MG63 (cell line): Measurements from ENCODE around the gene ARF6. TPM values are rescaled to one million over a fixed set of nuclear protein-coding genes. Genes with fewer than 3 reads are reported as not detected.
"Not testable (repeated sequence)": the region's sequence is repeated elsewhere in the genome, so short reads cannot be mapped to it uniquely, and the experiment has no call there.

Source experiments
- DNase-seq: peaks from one replicate; pipeline ENCODE4 v3.0.0-alpha.2; 2020
- H3K27me3 ChIP-seq: fragments of 250-450 bp; sonication (Bioruptor Pico); 2 replicates; pipeline ENCODE4 v1.5.1; 2020; ENCODE audit warnings: mild to moderate bottlenecking, moderate library complexity
- H3K36me3 ChIP-seq: fragments of 250-450 bp; sonication (Bioruptor Pico); 2 replicates; pipeline ENCODE4 v1.5.1; 2020; ENCODE audit warnings: mild to moderate bottlenecking, moderate library complexity
- H3K4me3 ChIP-seq: fragments of 250-450 bp; sonication (Bioruptor Pico); 2 replicates; pipeline ENCODE4 v1.5.1; 2020; ENCODE audit warnings: mild to moderate bottlenecking, moderate library complexity
- H3K9me3 ChIP-seq: fragments of 250-450 bp; sonication (Bioruptor Pico); 2 replicates; pipeline ENCODE4 v1.5.1; 2020; ENCODE audit warnings: mild to moderate bottlenecking, moderate library complexity
- total RNA-seq: library from RNA; depleted of rRNA; stranded (reverse); fragments of >200 nt; shearing (Covaris generic); gene quantifications from 2 replicates; pipeline ENCODE4 v1.2.3, GENCODE V29; 2014; ENCODE audit warnings: low replicate concordance

Gene ARF6
- total RNA-seq, 1 experiment from 2014 or later: 24.1 TPM

DNA sequence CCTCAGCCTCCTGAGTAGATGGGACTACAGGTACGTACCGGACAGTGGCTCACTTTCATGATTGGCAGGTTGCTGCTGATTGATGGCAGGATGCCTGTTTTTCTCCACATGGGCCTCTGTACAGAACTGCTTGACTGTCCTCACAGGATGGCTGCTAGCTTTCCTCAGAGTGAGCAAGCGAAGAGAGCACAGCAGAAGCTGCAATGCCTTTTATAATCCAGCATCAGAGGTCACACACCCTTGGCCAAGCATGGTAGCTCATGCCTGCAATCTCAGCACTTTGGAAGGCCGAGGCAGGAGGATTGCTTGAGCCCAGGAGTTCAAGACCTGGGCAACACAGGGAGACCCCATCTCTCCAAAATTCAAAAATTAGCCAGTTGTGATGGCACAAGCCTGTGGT is 31.0 kb downstream of the ARF6 start:
- H3K36me3 ChIP-seq: no peaks in the 10 kb centered on the region
- H3K27me3 ChIP-seq: no peaks in the 10 kb centered on the region
- no peak for DNase-seq
- H3K4me3 ChIP-seq: no peak overlapping the region
- no peaks in the 10 kb centered on the region for H3K9me3 ChIP-seq

DNA sequence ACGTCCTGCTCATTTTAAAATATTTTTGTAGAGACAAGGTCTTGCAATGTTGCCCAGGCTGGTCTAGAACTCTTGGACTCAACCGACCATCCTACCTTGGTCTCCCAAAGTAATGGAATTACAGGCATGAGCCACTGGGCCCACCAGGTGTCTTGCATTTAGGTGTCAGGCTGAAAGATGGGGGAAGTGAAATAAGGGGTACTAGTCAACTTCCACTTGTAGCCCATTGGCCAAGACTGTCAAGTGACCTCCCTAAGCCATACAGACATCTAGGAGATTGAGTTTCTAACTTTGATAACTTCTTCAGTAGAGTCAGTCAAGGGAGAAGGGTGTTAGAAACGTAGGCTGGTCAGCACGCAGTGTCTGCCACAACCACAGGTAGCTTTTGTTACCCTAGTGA is 32.0 kb downstream of the ARF6 start:
- H3K36me3 ChIP-seq: no peaks in the 10 kb centered on the region
- H3K27me3 ChIP-seq: no peaks in the 10 kb centered on the region
- no peak overlapping the region for H3K4me3 ChIP-seq
- DNase-seq: no peak
- no peaks in the 10 kb centered on the region for H3K9me3 ChIP-seq

DNA sequence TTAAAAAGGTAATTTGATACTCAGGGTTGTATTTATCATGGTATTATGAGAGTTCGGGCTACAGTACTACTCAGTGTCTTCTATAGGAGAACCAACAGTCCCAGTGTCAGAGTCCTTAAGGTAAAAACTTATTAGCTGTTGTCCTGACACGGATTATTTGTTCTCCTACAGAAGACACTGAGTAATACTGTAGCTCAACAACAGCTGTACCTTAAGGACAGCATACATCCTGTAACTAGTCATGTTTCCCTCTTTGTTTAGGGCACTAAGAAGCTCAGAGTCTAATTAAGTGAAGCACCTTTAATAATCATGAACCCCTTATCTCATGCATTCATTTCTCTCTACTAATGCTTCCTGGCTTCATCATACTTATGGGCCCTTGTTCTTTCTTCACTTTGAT is 33.9 kb downstream of the ARF6 start:
- H3K36me3 ChIP-seq: no peaks in the 10 kb centered on the region
- no peaks in the 10 kb centered on the region for H3K27me3 ChIP-seq
- no peak overlapping the region for H3K4me3 ChIP-seq
- no peaks in the 10 kb centered on the region for H3K9me3 ChIP-seq
- no peak for DNase-seq

DNA sequence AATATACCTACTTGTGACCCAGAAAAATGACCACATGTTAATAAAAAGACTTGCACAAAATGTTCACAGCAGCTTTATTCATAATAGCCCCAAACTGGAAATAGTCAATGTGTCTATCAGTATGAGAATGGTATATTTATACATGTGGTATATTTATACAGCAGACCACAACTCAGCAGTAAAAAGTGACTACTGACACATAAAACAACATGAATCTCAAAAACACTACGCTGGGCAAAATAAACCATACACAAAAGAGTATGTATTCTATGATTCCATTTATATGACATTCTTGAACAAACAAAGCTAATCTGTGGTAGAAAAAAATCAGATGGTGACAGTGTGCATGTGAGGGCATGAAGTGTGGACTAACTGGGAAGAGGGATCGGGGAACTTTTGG is 35.1 kb downstream of the ARF6 start:
- no peaks in the 10 kb centered on the region for H3K9me3 ChIP-seq
- H3K4me3 ChIP-seq: no peak overlapping the region
- no peak for DNase-seq
- H3K27me3 ChIP-seq: no peaks in the 10 kb centered on the region
- no peaks in the 10 kb centered on the region for H3K36me3 ChIP-seq

DNA sequence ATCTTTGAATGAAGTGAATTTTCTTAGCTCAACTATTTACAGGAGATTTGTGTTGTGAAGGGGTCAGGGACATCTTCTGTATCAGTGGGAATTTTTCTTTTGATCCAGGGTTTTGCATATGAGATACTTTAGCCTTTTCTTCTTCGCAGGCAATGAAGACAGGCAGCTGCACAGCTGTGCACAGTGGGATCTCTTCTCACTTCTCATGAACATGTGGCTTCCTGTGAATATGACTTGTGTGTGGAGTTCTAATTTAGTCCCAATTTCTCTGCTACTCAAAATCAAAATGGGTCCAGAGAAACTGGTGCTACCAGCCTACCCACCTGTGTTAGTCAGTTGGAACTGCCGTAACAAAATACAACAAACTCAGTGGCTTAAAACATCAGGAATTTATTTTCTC is 37.8 kb downstream of the ARF6 start:
- no peaks in the 10 kb centered on the region for H3K27me3 ChIP-seq
- no peak overlapping the region for H3K4me3 ChIP-seq
- no peaks in the 10 kb centered on the region for H3K9me3 ChIP-seq
- H3K36me3 ChIP-seq: no peaks in the 10 kb centered on the region
- DNase-seq: no peak

DNA sequence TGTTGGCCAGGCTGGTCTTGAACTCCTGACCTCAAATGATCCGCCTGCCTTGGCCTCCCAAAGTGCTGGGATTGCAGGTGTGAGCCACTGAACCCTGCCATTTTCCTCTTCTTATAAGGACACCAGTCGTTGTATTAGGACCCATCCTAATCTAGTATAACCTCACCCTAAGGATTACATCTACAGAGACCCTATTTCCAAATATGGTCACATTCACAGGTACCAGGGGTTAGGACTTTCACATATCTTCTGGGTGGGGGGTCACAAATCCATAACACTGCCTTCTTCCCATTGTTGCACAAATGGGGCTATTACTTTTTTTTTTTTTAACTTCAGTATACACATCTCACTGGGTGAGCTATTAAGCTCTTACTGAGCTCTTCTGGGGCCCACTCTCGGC is 38.6 kb downstream of the ARF6 start:
- Histone ChIP-seq H3K27me3 (no peaks in the 10 kb centered on the region), H3K36me3 (no peaks in the 10 kb centered on the region), H3K9me3 (no peaks in the 10 kb centered on the region), H3K4me3 (no peak overlapping the region)
- no peak for DNase-seq

DNA sequence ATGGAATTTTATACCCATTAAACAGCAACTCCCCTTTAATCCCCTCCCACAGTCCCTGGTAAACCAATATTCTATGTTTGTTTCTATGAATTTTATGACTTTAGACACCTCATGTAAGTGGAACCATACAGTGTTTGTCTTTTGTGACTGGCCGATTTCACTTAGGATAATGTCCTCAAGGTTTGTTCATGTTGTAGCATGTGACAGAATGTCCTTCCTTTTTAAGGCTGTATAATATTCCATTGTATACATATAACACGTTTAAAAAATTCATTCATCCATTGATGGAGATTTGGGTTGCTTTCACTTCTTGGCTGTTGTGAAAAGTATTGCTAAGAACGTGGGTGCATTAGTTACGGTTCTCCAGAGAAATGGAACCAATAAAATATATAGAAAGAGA is 40.2 kb downstream of the ARF6 start:
- Histone ChIP-seq H3K4me3 (no peak overlapping the region), H3K27me3 (no peaks in the 10 kb centered on the region), H3K36me3 (no peaks in the 10 kb centered on the region), H3K9me3 (no peaks in the 10 kb centered on the region)
- DNase-seq: no peak

DNA sequence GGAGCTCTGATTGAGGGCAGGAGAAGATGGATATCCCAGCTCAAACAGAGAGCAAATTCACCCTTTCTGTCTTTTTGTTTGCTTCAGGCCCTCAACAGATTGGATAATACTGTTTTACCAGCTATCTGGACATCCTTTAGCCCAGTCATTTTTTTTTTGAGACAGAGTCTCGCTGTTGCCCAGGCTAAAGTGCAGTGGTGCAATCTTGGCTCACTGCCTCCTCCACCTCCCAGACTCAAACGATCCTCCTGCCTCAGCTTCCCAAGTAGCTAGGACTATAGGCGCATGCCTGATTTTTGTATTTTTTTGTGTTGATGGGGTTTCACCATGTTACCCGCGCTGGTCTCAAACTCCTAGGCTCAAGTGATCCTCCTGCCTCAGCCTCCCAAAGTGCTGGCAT is 40.8 kb downstream of the ARF6 start:
- H3K9me3 ChIP-seq: no peaks in the 10 kb centered on the region
- no peak overlapping the region for H3K4me3 ChIP-seq
- no peaks in the 10 kb centered on the region for H3K27me3 ChIP-seq
- H3K36me3 ChIP-seq: no peaks in the 10 kb centered on the region
- DNase-seq: no peak

DNA sequence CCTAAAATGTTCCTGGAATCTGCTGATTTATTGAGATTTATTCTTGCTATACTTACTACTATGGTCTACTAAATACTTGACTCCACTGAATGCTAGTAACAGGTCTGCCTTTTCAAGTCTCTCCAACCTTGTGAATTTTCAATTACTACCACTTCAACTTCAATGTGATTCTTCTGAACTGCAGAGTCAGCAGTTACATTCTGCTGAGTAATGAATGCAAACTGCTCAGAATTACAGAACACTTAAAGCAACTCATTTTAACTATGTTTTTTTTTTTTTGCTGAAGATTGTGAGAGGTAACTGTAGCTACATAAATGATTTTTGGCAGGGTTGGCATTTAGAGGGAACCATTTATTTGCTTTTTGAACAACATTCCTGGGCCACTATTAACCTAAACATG is 41.8 kb downstream of the ARF6 start:
- no peaks in the 10 kb centered on the region for H3K27me3 ChIP-seq
- no peaks in the 10 kb centered on the region for H3K9me3 ChIP-seq
- no peak for DNase-seq
- no peak overlapping the region for H3K4me3 ChIP-seq
- no peaks in the 10 kb centered on the region for H3K36me3 ChIP-seq

DNA sequence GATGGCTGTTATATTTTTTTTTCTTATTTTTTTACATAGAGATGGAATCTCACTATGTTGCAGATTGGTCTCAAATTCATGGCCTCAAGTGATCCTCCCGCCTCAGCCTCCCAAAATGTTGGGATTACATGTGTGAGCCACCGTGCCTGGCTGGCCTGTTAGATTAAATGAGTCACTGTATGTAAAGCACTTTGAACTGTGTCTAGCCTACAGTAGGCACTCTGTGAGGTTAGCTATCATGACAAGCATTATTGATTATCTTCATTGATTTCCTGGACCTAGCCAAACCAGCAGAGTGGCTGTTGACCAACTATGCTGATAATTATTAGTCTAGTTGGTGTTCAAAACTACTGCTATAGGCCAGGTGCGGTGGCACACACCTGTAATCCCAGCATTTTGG is 42.6 kb downstream of the ARF6 start:
- H3K27me3 ChIP-seq: no peaks in the 10 kb centered on the region
- H3K9me3 ChIP-seq: no peaks in the 10 kb centered on the region
- H3K36me3 ChIP-seq: no peaks in the 10 kb centered on the region
- no peak overlapping the region for H3K4me3 ChIP-seq
- no peak for DNase-seq

DNA sequence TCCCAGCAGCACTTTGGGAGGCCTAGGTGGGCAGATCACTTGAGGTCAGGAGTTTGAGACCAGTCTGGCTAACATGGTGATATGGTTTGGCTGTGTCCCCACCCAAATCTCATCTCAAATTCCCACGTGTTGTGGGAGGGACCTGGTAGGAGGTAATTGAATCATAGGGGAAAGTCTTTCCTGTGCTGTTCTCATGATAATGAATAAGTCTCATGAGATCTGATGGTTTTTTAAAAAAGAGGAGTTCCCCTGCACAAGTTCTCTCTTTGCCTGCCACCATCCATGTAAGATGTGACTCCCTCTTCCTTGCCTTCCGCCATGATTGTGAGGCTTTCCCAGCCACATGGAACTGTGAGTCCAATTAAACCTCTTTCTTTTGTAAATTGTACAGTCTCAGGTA is 43.4 kb downstream of the ARF6 start:
- H3K36me3 ChIP-seq, H3K4me3 ChIP-seq, DNase-seq, H3K27me3 ChIP-seq, H3K9me3 ChIP-seq: not testable (repeated sequence)

DNA sequence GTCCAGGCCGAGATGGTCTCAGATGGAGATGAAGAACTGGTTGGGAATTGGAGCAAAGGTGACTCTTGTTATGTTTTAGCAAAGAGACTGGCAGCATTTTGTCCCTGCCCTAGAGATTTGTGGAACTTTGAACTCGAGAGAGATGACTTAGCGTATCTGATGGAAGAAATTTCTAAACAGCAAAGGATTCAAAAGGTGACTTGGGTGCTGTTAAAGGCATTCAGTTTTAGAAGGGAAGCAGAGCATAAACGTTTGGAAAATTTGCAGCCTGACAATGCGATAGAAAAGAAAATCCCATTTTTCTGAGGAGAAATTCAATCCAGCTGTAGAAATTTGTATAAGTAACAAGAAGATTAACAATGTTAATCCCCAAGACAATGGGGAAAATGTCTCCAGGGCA is 44.0 kb downstream of the ARF6 start:
- DNase-seq, H3K36me3 ChIP-seq, H3K9me3 ChIP-seq, H3K4me3 ChIP-seq, H3K27me3 ChIP-seq: not testable (repeated sequence)

DNA sequence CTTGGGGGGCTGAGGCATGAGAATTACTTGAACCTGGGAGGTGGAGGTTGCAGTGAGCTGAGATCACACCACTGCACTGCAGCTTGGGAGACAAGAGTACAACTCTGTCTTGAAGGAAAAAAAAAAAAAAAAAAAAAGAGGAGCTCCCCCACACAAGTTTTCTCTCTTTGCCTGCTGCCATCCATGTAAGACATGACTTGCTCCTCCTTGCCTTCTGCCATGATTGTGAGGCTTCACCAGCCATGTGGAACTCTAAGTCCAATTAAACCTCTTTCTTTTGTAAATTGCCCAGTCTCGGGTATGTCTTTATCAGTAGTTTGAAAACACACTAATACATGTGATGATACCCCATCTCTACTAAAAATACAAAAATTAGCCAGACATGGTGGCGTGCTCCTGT is 46.3 kb downstream of the ARF6 start:
- not testable (repeated sequence) for DNase-seq, H3K27me3 ChIP-seq, H3K9me3 ChIP-seq, H3K36me3 ChIP-seq, H3K4me3 ChIP-seq

DNA sequence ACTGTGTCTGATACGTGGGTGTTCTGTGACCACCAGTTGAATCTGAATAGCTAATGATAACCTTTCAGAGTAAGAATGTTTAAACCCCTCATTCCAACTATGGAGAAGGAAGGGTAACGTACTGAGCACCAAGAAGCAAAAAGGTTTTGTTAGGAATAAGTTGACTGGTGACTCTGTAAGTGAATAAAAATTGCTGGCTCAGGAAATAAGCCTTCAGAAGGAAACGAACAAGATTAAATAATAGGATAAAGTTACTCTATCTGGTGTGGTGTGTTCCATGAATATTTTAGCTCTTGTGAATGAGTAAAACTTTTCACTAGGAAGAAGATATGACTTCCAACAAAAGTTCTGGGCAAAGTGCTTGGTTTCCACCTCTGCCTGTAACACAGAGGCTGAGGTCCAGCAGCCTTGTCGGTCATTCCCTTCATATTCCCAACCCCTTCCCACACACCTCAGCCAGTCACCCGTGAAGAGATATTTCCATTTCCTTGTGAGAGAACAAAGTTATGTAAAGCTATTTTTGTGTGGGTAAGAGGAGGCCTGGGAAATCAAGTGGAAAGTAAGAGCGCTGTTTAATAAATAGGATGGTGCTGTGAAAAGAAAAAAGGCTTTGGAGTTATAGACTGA is 47.1 kb downstream of the ARF6 start:
- Histone ChIP-seq H3K36me3 (no peaks in the 10 kb centered on the region), H3K4me3 (no peak overlapping the region), H3K9me3 (no peaks in the 10 kb centered on the region), H3K27me3 (no peaks in the 10 kb centered on the region)
- no peak for DNase-seq

DNA sequence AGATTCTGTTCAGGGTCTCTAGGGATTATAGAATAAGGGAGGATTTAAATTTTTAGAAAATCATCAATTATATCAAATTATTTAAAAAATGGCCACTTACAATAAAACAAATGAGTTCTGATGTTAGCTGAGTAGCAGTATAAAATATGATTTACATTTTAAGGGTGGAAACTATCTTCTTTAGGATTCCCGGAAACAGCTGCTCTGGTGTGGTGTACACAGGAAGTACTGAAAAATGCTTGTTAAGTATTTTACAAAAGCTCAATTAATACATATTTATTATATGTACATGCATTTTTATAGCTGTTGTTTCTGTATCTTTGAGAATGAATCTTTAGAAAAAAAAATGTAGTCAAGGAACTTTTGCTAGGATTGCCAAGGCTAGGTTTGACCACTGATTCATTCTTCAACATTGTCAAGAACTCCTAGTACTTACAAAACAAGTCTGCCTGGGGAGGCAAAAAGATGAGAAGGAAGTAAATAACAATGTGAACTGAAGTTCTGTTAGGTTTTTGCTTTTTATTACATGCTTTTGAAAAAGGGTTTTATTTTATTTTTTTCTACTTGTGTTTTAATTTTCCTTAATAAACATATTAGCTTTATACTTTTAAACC is 48.0 kb downstream of the ARF6 start:
- no peaks in the 10 kb centered on the region for H3K9me3 ChIP-seq
- H3K36me3 ChIP-seq: no peaks in the 10 kb centered on the region
- no peak for DNase-seq
- H3K4me3 ChIP-seq: no peak overlapping the region
- H3K27me3 ChIP-seq: no peaks in the 10 kb centered on the region

DNA sequence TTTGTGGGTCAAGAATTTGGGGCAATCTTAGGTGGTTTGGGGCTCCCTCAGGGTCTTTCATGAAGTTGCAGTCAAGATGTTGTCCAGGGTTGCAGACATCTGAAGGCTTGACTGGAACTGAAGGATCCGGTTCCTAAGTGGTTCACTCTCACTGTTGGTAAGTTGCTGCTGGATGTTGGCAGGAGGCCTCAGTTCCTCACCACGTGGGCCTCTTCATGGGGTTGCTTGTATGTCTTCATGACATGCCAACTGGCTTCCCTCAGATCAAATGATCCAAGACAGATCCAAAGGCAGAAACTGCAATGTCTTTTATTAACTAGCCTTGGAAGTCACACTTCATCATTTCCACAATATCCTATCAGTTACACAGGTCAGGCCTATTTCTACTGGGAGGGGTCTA is 49.2 kb downstream of the ARF6 start:
- DNase-seq: no peak
- no peaks in the 10 kb centered on the region for H3K27me3 ChIP-seq
- H3K9me3 ChIP-seq: no peaks in the 10 kb centered on the region
- H3K36me3 ChIP-seq: no peaks in the 10 kb centered on the region
- H3K4me3 ChIP-seq: no peak overlapping the region

DNA sequence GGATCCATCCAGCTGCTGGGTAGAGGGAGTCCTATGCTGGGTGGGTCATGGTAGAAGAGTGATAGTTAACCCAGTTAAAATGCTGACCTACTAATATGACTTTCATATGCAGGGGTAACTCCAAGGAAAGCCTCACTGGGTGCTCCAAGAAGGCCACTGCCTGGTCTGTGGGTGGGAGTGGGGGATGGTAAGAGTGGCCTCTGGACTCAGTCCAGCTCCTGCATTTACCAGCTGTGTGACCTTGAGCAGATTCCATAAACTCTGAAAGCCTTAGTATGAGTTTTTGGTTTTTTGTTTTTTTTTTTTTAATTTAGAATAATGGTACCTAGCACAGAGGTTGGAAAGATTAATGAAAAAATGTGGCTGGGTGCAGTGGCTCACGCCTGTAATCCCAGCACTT is 51.6 kb downstream of the ARF6 start:
- no peak overlapping the region for H3K4me3 ChIP-seq
- H3K9me3 ChIP-seq: no peaks in the 10 kb centered on the region
- H3K36me3 ChIP-seq: no peaks in the 10 kb centered on the region
- H3K27me3 ChIP-seq: no peaks in the 10 kb centered on the region
- DNase-seq: no peak

DNA sequence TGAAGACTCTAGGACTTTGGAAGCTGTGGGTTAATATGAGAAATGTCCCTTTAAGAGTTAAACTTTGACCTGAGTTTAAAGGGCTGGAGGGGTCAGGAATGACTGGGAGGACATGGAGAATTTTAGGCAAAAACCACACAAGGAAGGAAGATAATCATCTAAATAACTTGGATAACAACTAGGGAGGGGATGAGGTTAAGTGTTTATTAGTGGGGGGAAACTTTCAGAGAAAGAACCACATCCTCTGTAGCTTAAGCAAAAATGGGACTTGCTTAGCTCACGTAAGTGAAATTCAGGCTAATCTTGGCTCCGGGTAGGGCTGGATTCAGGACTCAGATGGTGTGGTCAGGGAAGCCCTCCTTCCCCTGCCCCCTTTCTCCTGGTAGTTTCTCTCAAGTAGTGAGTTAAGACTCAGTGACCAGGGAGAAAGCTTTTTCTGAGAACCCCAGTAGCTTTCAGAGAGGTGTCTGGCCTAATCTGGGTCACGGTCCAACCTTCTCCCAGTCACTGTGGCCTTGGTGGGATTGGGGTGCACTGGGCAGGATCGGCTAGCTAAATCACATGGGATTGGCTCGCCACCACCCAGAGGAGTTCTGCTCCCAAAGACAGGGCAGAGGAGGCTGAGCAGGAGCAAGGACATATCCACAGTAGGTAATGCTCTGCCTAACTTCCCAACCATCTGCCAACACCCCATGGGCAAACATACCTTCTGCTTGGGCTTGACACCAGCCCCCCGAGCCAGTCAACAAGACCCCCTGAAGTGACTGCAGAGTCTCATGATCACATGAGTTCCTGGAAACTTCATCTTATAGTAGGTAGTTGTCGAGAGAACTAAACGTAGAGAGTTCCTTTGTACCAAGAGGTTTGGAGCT is 52.8 kb downstream of the ARF6 start:
- no peak overlapping the region for H3K4me3 ChIP-seq
- no peak for DNase-seq
- no peaks in the 10 kb centered on the region for H3K27me3 ChIP-seq
- no peaks in the 10 kb centered on the region for H3K36me3 ChIP-seq
- H3K9me3 ChIP-seq: no peaks in the 10 kb centered on the region
